GM21619 (cell line): Measurements from ENCODE around the gene RAG1.
A peak's percentile ranks its signal among the peaks of the same experiment; 100 is the strongest.
"Not testable (repeated sequence)": the region's sequence is repeated elsewhere in the genome, so short reads cannot be mapped to it uniquely, and the experiment has no call there.

Experiments used
- ATAC-seq: cut with Tn5 transposase; IDR thresholded peaks from one replicate; pipeline ENCODE4 v1.9.1; 2021; ENCODE audit not compliant: unreplicated experiment

RAG1 gene

DNA sequence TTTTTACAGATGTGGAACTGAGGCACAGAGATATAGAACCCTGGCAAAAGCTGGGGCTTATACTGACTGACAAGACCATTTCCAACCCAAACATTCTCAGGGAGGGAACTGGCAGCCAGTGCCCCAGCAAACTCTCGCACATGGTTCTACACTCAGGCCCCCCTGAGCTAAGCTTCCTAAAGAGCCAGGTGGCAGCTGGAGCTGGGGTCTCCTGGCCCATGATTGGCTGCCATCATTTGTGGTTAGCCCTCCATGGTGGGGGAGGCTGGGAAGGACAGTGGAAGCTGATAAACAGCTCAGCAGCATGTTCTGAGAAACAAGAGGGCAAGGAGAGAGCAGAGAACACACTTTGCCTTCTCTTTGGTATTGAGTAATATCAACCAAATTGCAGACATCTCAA is at the start of gene RAG1:
TSS of gene RAG1 (plus strand) at position 314 of the 400 bp plus-strand sequence. CDS start 5,298 bp downstream, outside the sequence.
- ATAC-seq = no peak

- no peak for ATAC-seq
Measured at GRCh38 chr11:36530840-36531239, 37.0 kb upstream of the RAG1 start.

- no peak for ATAC-seq
Measured at GRCh38 chr11:36532941-36533601, 34.7 kb upstream of the RAG1 start.

- no peak for ATAC-seq
Measured at GRCh38 chr11:36534276-36534840, 33.4 kb upstream of the RAG1 start.

DNA sequence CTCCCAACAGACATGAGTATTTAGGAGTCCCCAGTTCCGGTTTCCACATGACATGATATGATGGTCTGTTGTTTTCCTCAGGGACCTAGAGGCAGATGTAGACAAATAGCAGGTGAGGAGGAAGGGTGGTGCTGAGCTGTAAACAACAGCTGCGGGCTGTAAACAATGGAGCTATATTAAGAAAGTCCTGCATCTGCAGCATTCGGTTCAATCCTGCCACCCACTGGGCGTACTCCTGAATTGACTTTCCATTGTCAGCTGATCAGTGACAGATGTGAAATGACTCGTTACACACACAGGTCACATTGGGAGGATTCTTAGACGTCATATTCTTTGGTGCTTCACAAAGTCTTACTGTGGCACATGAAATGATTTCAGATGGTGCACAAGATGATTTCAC is 26.8 kb upstream of the RAG1 start:
- ATAC-seq = peak; percentile 96

DNA sequence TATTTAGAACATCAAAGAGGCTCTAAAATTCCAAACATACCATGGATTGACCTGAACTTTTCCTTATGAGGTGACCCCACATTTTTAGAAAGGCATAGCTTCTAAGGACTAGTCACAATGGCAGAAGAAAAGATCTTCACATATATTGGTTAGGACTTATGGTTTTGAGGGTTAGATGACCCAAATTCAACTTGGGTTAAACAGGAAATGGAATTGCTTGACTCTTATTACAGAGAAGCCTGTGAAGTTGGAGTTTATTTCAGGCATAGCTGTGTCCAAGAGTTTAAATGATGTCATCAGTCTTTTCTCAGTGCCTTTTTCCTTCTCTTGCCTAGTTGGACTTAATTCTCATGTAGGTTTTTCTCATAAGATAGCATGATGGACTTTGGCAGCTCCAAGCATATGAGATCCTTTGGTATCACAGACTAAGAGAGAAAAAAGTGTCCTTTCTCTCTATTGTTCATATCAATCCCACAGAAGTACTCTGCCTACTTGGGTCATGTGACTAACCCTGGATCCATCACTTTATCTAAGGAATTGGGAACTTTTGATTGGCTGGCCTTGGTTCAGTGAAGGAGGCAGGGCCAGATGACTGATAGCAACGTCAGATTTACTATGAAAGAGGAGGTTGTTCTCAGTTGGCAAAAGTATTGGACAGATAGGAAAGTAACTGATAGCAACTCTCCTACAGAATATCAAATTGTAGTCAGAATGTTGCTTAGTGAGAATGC is 17.3 kb upstream of the RAG1 start:
- ATAC-seq = no peak

DNA sequence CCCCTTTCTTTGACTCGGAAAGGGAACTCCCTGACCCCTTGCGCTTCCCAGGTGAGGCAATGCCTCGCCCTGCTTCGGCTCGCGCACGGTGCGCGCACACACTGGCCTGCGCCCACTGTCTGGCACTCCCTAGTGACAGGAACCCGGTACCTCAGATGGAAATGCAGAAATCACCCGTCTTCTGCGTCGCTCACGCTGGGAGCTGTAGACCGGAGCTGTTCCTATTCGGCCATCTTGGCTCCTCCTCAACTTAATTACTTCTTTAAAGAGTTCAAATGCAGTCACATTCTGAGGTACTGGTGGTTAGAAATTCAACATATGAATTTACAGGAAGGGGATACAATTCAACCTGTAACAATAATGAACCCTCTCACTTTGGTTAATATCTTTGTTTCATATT is 10.4 kb upstream of the RAG1 start:
- ATAC-seq = not testable (repeated sequence)

DNA sequence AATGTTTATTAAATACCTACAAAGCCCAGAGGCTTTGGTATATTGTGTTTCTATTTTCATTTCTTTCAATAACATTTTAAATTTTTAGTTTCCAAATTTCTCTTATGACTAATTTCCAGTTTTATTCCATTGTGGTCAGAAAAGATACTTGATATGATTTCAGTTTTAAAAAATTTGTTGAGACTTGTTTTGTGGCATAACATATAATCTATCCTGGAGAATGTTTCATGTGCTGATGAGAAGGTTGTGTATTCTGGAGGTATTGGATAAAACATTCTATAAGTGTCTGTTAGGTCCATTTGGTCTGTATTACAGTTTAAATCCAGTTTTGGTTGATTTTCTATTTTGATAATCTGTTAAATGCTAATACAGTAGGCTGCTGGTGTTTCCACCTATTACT is 9.8 kb upstream of the RAG1 start:
- ATAC-seq = no peak

DNA sequence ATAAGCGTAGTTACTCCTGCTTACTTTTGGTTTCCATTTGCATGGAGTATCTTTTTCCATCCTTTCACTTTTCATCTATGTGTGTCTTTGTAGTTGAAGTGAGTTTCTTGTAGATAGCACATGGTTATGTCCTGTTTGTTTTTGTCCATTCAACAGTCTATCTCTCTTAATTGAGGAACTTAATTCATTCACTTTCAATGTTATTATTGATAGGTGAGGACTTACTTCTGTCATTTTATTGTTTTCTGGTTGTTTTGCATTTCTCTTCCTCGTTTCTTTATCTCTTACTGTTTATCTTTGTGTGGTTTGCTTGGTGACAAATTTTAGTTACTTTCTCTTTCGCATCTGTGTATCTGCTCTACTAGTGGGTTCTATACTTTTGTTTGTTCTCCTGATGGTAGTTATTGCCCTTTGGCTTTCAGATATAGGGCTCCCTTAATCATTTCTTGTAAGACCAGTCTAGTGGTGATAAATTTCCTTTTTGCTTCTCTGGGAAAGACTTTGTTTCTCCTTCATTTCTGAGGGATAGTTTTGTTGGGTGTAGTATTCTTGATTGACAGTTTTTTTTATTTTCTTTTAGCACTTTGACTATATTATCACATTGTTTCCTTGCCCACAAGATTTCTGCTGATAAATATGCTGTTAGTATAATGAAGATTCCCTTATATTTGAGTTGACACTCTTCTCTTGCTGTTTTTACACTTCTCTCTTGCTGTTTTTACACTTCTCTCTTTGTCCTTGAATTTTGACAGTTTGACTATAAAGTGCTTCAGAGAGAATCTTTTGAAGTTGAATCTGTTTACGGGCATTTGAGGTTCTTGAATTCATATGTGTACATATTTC is 9.0 kb upstream of the RAG1 start:
- ATAC-seq = peak; percentile 98

DNA sequence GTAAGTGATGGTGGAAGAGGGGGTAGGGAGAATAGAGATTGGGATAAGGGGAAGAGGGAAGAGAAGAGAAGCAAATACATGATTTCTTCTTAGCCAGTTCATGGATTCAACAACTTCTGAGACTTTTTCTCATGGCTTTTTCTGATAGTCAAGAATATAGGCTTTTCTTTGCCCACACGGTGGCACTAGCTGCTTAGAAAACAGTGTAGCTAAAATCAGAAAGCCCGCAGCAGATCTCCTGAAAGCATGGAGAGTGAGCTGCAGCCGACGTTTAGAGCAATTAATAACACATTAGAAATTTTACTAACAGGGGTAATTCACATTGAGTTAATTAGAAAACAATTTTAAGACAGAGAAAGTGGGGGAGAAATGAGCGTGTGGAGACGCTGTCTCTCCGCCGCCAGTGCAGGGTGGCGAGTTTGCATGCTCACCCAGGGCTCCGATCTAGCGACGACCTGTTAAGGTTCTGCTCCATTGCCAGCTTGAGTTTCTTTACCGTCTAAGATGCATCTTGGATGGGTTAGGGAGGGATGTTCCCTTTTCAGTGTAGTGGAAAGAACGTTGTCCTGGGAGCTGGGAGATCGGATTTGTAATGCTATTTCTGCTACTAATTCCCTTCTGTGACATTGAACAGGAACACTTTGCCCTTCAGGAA is 3.3 kb upstream of the RAG1 start:
- ATAC-seq = peak; percentile 46

GRCh38 chr11:36565031-36565610 is 2.7 kb upstream of the RAG1 start:
- ATAC-seq = no peak

DNA sequence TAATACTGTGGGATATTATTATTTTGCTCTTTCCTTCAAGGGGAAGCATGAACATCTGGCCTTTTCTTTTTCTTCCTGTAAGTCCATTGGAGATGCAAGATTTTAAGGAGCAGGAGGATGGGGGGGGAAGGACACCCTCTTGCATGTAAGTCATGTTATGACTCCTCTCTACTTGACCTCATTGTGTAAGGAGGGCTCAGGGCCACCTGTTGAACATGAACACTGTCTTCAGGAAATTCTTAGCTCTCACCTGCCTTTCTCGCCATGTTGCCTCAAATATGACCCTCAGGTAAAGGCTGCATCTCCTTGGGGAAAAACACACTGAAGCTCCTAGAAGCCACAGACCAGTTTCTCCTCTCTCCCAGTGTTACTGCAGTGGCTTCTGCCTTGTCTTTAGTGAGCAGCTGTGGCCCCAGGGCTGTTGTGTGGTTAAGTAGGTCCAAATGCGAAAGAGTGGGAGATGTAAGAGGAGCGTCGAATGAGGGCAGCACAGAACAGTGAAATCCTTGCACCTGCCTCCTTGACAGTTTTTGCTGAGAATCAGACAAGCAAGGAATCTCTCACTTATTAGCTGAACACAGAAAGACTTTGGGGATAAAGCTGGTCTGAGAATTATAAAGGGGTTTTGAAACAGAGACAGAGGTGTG is 1.3 kb upstream of the RAG1 start:
- no peak for ATAC-seq

DNA sequence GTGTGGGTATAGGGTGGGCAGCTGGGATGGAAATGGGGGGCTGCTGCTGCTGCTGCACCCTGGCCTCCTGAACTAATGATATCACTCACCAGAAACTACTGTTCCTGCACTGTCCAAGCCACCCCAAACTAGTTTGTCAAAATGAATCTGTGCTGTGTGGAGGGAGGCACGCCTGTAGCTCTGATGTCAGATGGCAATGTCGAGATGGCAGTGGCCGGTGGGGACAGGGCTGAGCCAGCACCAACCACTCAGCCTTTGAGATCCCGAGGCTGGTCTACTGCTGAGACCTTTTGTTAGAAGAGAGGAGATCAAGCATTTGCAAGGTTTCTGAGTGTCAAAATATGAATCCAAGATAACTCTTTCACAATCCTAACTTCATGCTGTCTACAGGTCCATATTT is 1.3 kb downstream of the RAG1 start:
- ATAC-seq = no peak

- no peak for ATAC-seq
Measured at GRCh38 chr11:36574486-36574885, 6.7 kb downstream of the RAG1 start.

GRCh38 chr11:36577373-36577772 is 9.6 kb downstream of the RAG1 start:
- ATAC-seq = no peak

DNA sequence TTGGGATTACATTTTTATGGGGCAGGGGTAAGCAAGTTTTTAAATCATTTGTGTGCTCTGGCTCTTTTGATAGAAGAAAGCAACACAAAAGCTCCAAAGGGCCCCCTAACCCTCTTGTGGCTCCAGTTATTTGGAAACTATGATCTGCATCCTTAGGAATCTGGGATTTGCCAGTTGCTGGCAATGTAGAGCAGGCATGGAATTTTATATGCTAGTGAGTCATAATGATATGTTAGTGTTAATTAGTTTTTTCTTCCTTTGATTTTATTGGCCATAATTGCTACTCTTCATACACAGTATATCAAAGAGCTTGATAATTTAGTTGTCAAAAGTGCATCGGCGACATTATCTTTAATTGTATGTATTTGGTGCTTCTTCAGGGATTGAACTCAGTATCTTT is 10.1 kb downstream of the RAG1 start:
- no peak for ATAC-seq

GRCh38 chr11:36578458-36578857 is 10.7 kb downstream of the RAG1 start:
- no peak for ATAC-seq

DNA sequence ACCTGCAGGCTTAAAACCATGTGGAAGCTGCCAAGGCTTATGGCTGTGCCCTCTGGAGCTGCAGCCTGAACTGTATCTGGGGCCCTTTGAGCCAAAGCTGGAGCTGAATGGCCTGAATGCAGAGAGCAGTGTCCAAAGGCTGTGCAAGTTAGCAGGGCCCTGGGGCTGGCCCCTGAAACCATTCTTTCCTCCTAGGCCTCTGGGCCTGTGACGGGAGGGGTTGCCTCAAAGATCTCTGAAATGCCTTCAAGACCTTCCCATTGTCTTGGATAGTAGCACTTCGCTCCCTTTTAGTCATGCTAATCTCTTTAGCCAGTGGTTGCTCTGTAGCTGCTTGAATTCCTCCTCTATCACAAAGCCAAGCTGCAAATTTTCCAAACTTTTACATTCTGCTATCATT is 13.7 kb downstream of the RAG1 start:
- ATAC-seq = no peak

- ATAC-seq = no peak
Measured at GRCh38 chr11:36583667-36584066, 15.9 kb downstream of the RAG1 start.

DNA sequence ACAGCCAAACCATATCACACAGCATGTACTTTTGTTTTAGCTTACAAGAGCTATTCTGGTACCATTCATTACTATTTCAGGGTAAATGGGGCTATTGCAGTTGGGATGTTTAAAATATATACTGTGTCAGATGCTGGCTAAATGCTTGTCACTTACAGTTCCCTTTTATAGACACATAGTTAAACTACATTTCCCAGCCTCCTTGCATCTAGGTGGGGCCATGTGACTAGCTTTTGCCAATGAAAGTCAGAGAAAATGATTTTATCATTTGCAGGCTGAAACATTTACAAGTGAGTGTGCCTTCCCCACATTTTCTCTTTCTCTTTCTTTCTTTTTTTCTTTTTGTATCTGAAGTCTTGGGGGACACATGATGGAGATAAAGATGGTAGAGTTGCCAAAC is 18.7 kb downstream of the RAG1 start:
- ATAC-seq = no peak
